ENCODE results near the gene TICRR. TPM values are rescaled to one million over a fixed set of nuclear protein-coding genes. Genes with fewer than 3 reads are reported as not detected.

TICRR gene
- total and polyA plus RNA-seq, 2 of the 4 experiments (the other 2 are of a cell fraction), result 3.0 to 4.2 TPM

DNA sequence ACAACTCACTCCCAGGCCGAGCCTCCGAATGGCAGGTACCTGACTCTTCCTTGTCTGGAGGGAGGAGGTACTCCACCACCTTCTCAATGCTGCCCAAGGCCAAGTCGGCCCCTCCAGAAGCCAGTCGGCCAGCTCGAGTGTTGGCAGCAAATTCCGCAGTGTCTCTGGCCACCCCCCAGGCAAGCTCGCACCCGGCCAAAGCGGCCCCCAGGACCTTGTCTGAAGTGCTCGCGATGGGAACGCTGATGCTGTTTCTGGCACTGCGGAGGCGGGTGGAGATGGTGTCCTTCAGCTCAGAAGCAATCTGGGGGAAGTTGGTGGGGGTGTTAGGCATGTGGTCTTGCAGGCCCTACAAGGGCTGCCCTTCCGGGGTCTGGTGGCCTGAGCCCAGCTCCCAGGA, 94.7 kb downstream of the TICRR start:
- Histone ChIP-seq H3K9me3 (ENCODE audit: control insufficient read depth, insufficient read depth, low read length) (no peaks in the 10 kb centered on the region), H3K4ac (ENCODE audit: low read depth, low read length) (no peak overlapping the region), H3K4me3 (ENCODE audit: insufficient read depth, low read depth, low read length) (no peak overlapping the region), H2AK5ac (ENCODE audit: low read depth, low read length) (no peak overlapping the region), H3K27me3 (ENCODE audit: control insufficient read depth, insufficient read depth, low read length) (no peaks in the 10 kb centered on the region), H3K27ac (ENCODE audit: insufficient read depth, low read length) (no peak overlapping the region), H2BK15ac (ENCODE audit: low read depth, low read length) (no peak overlapping the region), H2BK120ac (ENCODE audit: low read depth, low read length) (no peak overlapping the region), H3K18ac (ENCODE audit: low read depth, low read length) (no peak overlapping the region), H3K79me1 (ENCODE audit: low read depth in 1 of 2, low read length in 2 of 2) (no peaks in the 10 kb centered on the region), H2AK9ac (replicated peaks; ENCODE audit: low read depth, low read length, poor library complexity) (no peak overlapping the region), H3K9ac (ENCODE audit: low read depth, low read length) (no peak overlapping the region), H4K5ac (ENCODE audit: low read depth, low read length) (no peak overlapping the region), H2BK20ac (ENCODE audit: low read depth, low read length) (no peak overlapping the region), H3K4me2 (ENCODE audit: low read depth, low read length) (no peak overlapping the region), H4K91ac (ENCODE audit: insufficient read depth, low read depth, low read length) (no peak overlapping the region), H3K4me1 (ENCODE audit: control insufficient read depth, insufficient read depth, low read length) (peaks cover 2% of the 10 kb centered on the region), H3K23ac (ENCODE audit: low read depth, low read length) (no peak overlapping the region), H3K56ac (ENCODE audit: extremely low read depth, insufficient read depth, low read length) (no peak overlapping the region), H3K14ac (replicated peaks; ENCODE audit: low read depth, low read length) (no peak overlapping the region), H3K9me1 (ENCODE audit: insufficient read depth, low read length) (peaks cover 3% of the 10 kb centered on the region; the same call in 1 of the 2 replicates), H2AFZ (replicated peaks; ENCODE audit: low read length, poor library complexity) (no peak overlapping the region), H2BK5ac (ENCODE audit: low read depth, low read length, poor library complexity, severe bottlenecking) (no peak overlapping the region), H3K36me3 (ENCODE audit: control insufficient read depth, insufficient read depth, low read length) (no peaks in the 10 kb centered on the region), H4K20me1 (ENCODE audit: insufficient read depth, low read length) (no peaks in the 10 kb centered on the region), H4K8ac (ENCODE audit: low read depth in 2 of 2, low read length in 2 of 2) (no peak overlapping the region)
- no peak for DNase-seq
- TF ChIP-seq POLR2A (IDR thresholded peaks at IDR 0.05; ENCODE audit: low read depth, low read length) (no peak), CTCF (conservative IDR thresholded peaks at IDR 0.05; ENCODE audit: low read depth, low read length) (no peak), FOS (IDR thresholded peaks at IDR 0.05; ENCODE audit: low read depth, low read length) (no peak), MAZ (IDR thresholded peaks at IDR 0.05; ENCODE audit: borderline replicate concordance, low read depth, low read length) (no peak), NFE2L2 (IDR thresholded peaks at IDR 0.05; ENCODE audit: low read depth, low read length) (no peak), MAFK (IDR thresholded peaks at IDR 0.05; ENCODE audit: low read depth, low read length) (no peak), CEBPB (IDR thresholded peaks at IDR 0.05; ENCODE audit: low read depth, low read length) (no peak), SMC3 (IDR thresholded peaks at IDR 0.05; ENCODE audit: low read depth, low read length) (no peak), RCOR1 (IDR thresholded peaks at IDR 0.05; ENCODE audit: insufficient replicate concordance, low read length) (no peak), BHLHE40 (IDR thresholded peaks at IDR 0.05; ENCODE audit: low read depth, low read length) (no peak), RFX5 (IDR thresholded peaks at IDR 0.05; ENCODE audit: low read depth, low read length) (no peak), MXI1 (IDR thresholded peaks at IDR 0.05; ENCODE audit: borderline replicate concordance, low read depth, low read length) (no peak), RAD21 (IDR thresholded peaks at IDR 0.05; ENCODE audit: low read length) (no peak), CHD1 (IDR thresholded peaks at IDR 0.05; ENCODE audit: low read depth, low read length) (no peak)
- TF ChIP-seq, protein P1, sequence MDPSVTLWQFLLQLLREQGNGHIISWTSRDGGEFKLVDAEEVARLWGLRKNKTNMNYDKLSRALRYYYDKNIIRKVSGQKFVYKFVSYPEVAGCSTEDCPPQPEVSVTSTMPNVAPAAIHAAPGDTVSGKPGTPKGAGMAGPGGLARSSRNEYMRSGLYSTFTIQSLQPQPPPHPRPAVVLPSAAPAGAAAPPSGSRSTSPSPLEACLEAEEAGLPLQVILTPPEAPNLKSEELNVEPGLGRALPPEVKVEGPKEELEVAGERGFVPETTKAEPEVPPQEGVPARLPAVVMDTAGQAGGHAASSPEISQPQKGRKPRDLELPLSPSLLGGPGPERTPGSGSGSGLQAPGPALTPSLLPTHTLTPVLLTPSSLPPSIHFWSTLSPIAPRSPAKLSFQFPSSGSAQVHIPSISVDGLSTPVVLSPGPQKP (IDR thresholded peaks at IDR 0.05; ENCODE audit: borderline replicate concordance, low read depth, low read length), result no peak
- TF ChIP-seq, protein P2, sequence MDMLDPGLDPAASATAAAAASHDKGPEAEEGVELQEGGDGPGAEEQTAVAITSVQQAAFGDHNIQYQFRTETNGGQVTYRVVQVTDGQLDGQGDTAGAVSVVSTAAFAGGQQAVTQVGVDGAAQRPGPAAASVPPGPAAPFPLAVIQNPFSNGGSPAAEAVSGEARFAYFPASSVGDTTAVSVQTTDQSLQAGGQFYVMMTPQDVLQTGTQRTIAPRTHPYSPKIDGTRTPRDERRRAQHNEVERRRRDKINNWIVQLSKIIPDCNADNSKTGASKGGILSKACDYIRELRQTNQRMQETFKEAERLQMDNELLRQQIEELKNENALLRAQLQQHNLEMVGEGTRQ (IDR thresholded peaks at IDR 0.05; ENCODE audit: low read depth, low read length), result no peak
- no TSS peak for BruUV-seq (replicated peaks)
- ATAC-seq (ENCODE audit: low read depth), result no peak
- intact Hi-C loops (cut with micrococcal nuclease) (no loop called here), dilution Hi-C loops (cut with HindIII; ENCODE audit: low sequenced_read_pairs, unreplicated experiment) (no loop called here), in situ Hi-C loops (cut with MboI; ENCODE audit: low sequenced_read_pairs) (no loop called here)
- CTCF ChIA-PET, result no interaction called here
- POLR2A ChIA-PET (ENCODE audit: unreplicated experiment), result no interaction called here
- WGBS, 2 experiments (ENCODE audit: extremely low coverage in 2 of 2, insufficient read length in 1 of 2), result 93% methylated on average over 10 of the region's 15 CpGs; no CpG with 5 or more reads in 1 of the 2 experiments
